GM19324 (cell line): Measurements from ENCODE around the gene TAS2R1.

ENCODE experiments used
- ATAC-seq: cut with Tn5 transposase; IDR thresholded peaks from one replicate; pipeline ENCODE4 v1.9.1; 2021; ENCODE audit warnings: mild to moderate bottlenecking, moderate library complexity; ENCODE audit not compliant: unreplicated experiment, low FRiP score

TAS2R1 gene

GRCh38 chr5:9630251-9630650, at the start of gene TAS2R1:
Gene TAS2R1, minus strand, starts transcription at chr5:9630351. Its CDS starts 319 bp downstream, at chr5:9630032.
- ATAC-seq, result no peak

- no peak for ATAC-seq
Measured at GRCh38 chr5:9670371-9670770, 40.2 kb upstream of the TAS2R1 start.

GRCh38 chr5:9667906-9668305, 37.8 kb upstream of the TAS2R1 start:
- ATAC-seq, result no peak

GRCh38 chr5:9663891-9664290, 33.7 kb upstream of the TAS2R1 start:
- no peak for ATAC-seq

GRCh38 chr5:9661316-9662015, 31.3 kb upstream of the TAS2R1 start:
- no peak for ATAC-seq

GRCh38 chr5:9658706-9659105, 28.6 kb upstream of the TAS2R1 start:
- ATAC-seq, result no peak

GRCh38 chr5:9657819-9658218, 27.7 kb upstream of the TAS2R1 start:
- ATAC-seq, result no peak

GRCh38 chr5:9655641-9656040, 25.5 kb upstream of the TAS2R1 start:
- ATAC-seq, result no peak

- no peak for ATAC-seq
Measured at GRCh38 chr5:9654886-9655285, 24.7 kb upstream of the TAS2R1 start.

- no peak for ATAC-seq
Measured at GRCh38 chr5:9653811-9654210, 23.7 kb upstream of the TAS2R1 start.

- no peak for ATAC-seq
Measured at GRCh38 chr5:9653061-9653460, 22.9 kb upstream of the TAS2R1 start.

GRCh38 chr5:9652295-9652694, 22.1 kb upstream of the TAS2R1 start:
- no peak for ATAC-seq

- ATAC-seq, result no peak
Measured at GRCh38 chr5:9646843-9647242, 16.7 kb upstream of the TAS2R1 start.

GRCh38 chr5:9644630-9645029, 14.5 kb upstream of the TAS2R1 start:
- ATAC-seq, result no peak

GRCh38 chr5:9642621-9643020, 12.5 kb upstream of the TAS2R1 start:
- no peak for ATAC-seq

GRCh38 chr5:9641806-9642355, 11.7 kb upstream of the TAS2R1 start:
- ATAC-seq, result no peak

GRCh38 chr5:9632495-9632894, 2.3 kb upstream of the TAS2R1 start:
- no peak for ATAC-seq

- no peak for ATAC-seq
Measured at GRCh38 chr5:9627541-9627940, 2.6 kb downstream of the TAS2R1 start.

- ATAC-seq, result no peak
Measured at GRCh38 chr5:9626955-9627354, 3.2 kb downstream of the TAS2R1 start.

- no peak for ATAC-seq
Measured at GRCh38 chr5:9625731-9626130, 4.4 kb downstream of the TAS2R1 start.

- ATAC-seq, result no peak
Measured at GRCh38 chr5:9625286-9625685, 4.9 kb downstream of the TAS2R1 start.

GRCh38 chr5:9624196-9624947, 5.8 kb downstream of the TAS2R1 start:
- no peak for ATAC-seq
